Left colon (tissue), 2 donors: Measurements from ENCODE around the gene CRAT. TPM values are rescaled to one million over a fixed set of nuclear protein-coding genes. Genes with fewer than 3 reads are reported as not detected.

ENCODE experiments used
- ATAC-seq: fragments of 200-7000 bp; cut with Tn5 transposase; one replicate; pipeline ENCODE4 v1.9.1; 2020; ENCODE audit warnings: mild to moderate bottlenecking, moderate library complexity
- DNase-seq, 2 donors: peaks; one replicate each; pipeline ENCODE4 v3.0.0-alpha.2; 2020
- intact Hi-C, 2 donors: fragments of 100-400 bp; cut with DNase I in 1 of 2; cut with micrococcal nuclease in 1 of 2; formaldehyde crosslinking; loops; one replicate each; pipeline versions ENCODE4 v1.11.2 to v1.14.0; 2022; cut with DNase I, micrococcal nuclease
- total RNA-seq, 2 donors: library from RNA; stranded (reverse); fragmentation: NEBNext Ultra II Directional; extraction: Animal tissue kit (Norgen Biotek cat#: 25700); gene quantifications; one replicate each; pipeline ENCODE4 v1.2.1, GENCODE V29; 2021
- donor health status: DM: no; HTN: no; CAD: no.
- donor health status: DM: yes; HTN: yes; CAD: no.

Gene CRAT
- total RNA-seq, 2 donors from 2014 or later = 62.4 to 76.1 TPM

- no peak for DNase-seq
- ATAC-seq = no peak
- intact Hi-C loops = no loop called here
Measured at GRCh38 chr9:129101279-129101678, 9.3 kb downstream of the CRAT start.

DNA sequence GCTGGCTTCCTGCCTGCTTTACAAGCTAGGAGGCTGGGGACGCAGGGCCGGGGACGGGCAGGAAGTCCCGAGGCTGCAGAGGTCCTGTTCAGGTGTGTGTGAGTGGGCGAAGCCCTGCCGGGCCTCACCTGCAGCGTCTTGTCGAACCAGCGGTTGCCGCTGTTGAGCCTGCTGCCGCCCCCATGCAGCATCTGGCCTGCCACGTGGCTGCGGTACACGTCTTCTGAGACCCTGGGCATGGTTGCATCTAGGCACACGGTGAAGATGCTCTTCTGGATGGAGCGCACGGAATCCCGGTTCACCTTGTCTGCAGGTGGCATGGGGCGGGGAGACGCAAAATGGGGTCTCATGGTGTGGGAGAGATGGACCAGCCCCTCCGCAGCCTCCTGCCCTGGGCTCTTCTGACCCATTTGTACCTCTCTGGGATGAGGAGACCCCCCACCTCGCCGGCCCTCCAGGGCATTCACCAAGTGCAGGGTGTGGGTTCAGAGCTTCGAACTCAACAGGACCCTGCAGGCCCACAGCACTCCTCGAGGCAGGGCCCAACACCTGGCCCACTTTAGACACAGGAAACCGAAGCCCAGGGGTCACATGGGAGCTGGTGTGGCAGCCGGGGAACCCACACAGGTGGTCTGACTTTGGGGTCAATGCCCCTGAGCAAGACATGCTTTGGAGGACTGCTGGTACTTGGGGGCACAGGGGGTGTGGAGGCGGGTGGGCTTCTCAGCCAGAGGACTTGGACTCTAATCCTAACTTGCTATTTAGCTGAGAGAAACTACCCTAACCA lies 10.0 kb downstream of the CRAT start:
- ATAC-seq (no peak), DNase-seq (no peak)
- intact Hi-C loops = no loop called here

DNA sequence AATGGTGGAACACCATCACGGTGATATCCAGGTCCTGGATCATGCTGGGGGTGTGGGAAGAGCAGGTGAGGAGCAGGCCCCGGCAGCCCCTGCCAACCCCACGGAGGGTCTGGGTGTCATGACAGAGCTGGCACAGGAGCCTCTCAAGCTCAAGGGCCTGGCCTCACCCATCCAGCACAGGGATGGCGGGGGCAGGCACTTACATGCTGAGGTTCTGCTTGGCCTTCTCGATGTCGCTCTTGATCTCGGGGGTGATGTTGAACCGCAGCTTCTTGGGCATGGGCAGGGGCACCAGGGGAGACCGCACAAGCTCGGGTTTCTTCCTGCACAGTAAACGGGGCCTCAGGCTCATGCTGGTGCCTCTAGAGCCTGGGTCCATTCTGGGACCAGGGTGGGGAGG lies 12.3 kb downstream of the CRAT start:
- no peak for ATAC-seq
- intact Hi-C loops = no loop called here
- DNase-seq = no peak

DNA sequence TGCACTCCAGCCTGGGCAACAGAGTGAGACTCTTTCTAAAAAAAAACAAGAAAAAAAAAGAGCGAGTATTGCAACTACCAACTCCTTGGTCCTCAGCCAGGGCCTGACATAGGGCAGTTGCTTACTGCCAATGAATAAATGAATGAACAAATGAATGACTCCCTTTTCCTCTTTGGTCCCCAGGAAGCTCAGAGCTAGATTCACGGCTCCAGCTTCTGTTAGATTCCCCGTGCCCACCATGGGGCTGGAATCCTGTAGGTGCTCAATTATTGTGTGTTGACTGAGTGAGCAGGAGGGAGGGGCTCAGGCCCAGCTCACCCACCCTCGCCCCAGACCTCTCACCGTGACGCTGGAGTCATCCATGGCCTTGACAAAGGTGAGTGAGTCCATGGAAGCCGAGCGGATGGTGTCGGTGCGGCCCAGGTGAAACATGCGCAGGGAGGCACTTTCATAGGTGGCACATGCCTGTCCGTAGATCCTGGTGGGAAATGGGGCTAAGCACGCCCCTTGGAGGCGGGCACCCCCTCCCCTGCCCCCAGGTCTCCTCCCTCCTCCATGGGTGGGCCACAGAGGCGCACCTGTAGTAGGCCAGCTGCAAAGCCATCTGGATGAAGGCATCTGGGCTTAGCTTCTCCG lies 12.8 kb downstream of the CRAT start:
- intact Hi-C loops = no loop called here
- no peak for DNase-seq
- no peak for ATAC-seq

DNA sequence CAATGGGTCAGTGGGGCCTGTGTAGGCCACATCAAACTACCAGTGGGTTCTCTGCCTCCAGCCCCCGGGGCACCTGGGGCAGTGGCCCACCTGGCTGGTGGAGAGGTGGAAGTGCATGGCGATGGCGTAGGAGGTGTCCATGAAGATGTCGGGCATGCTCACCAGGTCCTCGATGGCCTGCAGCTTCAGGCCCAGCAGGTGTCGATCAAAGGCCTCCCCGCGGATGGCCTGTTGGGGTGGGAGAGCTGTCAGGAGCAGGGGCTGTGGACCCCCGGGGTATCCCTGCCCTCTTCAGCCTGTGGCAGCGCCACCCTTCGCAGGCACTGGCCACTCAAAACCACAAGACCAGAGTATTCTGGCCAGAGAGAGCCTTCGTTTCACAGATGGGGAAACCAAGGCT lies 14.7 kb downstream of the CRAT start:
- ATAC-seq = no peak
- intact Hi-C loops = no loop called here
- no peak for DNase-seq

DNA sequence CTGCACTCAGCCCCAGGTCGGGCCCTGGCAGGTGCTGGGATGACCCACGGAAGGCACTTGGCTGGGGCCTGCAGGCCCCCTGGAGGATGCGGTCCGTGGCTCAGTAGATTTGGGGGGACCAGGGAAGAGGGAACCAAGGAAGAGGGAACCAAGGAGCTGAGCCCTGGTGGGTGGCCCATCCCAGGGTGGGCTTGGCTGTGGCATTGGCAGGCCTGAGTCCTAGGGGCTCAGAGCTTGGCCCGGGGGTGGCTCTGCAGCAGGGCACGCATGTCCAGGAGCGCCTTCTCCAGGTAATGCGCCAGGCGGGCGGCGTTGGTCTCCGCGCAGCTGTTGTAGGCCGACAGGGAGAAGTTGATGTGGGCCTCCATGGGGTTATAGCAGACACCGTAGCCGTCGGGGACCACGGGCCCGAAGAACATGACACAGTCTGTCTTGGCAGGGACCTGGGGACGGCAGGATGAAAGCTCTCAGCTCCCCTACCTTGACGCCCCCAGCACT lies 15.4 kb downstream of the CRAT start:
- no peak for DNase-seq
- ATAC-seq = no peak
- intact Hi-C loops = no loop called here

DNA sequence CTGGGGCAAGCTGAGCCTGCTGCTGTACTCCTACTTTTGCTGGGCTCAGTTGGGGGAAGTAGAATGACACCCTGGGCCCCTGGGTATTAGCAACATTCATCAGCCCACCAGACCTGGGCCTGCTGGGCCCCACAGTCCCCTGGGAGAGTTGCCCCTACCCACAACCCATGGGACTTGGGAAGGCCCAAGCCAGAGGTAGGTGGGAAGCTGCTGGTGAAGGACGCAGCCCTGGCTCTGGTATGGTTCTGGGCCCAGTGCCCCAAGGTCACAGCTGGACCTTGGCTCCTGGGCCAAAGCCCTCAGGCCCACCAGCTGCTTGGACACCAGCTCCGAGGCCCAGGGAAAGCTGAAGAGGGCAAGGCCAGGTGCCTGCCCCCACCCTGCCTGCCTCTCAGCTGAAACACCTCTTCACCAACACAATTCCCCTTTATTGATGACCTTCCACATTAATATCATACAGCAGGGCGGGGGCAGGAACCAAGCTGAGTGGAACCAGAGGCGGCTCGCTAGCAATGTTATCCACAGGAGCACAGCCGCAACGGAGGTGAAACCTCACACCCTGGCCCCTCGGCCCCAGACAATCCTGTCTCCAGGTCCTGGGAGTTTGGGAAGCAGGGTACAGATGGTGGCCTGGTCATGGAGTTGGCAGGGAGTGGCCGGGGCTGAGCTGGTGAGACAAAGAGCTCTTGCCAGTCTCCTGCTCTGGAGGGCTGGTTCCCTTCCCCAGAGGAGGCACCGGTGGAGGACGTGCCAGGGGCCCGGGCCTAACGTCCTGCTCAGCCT lies 16.0 kb downstream of the CRAT start:
- intact Hi-C loops = no loop called here
- DNase-seq (no peak), ATAC-seq (no peak)

DNA sequence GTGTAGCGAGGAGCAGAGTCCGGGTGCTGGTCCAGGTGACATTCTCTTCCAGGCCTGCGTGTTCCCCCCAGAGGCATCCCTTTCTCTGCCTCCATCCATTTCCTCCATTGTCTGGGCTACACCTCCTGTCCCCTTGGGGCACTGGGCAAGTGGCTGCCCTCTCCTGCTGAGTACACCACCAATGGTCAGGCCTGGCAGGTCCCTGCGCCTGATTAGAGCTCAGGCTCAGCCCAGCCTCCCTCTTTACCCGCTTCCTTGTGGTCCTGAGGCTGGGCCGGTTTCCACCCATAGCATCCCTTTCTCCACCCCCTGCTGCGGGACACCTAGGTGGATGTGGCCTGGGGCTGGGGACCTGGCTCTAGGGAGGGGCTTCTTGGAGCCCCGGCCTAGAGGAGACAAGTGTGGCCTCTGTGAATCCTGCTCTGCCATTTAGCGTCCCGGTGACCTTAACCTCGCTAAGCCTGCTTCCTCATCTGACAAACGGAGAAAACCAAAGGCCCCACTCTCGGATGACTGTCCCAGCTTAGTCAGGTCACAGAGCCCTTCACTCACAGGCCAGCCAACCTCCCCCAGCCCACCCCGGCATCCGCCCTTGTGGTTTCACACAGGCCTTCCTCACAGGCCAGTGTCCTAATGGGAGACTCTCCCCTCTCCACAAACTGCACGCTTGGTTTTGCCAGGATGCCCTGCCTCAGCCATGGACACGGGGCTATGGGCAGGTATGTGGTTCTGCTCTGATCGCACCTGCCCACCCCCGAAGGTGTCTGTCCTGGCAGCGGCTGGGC lies 16.8 kb downstream of the CRAT start:
- ATAC-seq = no peak
- DNase-seq = no peak
- intact Hi-C loops = no loop called here

DNA sequence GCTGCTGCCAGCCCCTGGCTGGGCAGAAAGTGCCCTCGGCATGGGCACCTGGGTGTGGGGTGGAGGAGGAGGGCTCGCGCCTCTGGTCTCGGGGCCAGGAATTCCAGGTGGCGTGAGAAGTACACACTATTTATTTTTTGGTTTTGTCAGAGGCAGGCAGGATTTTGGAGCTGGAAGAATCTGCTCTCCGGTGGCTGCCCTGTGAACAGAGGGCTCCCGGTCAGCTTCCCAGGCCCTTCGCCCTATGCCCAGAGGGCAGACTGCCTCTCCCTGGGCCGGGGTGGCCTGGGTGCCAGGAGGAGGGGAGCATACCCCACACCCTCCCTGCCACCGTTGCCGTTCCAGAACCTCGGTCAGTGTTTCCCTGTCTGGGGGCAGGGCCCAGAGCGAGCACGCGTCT lies 21.3 kb downstream of the CRAT start:
- DNase-seq (no peak), ATAC-seq (no peak)
- intact Hi-C loops = no loop called here

GRCh38 chr9:129084087-129084486 lies 26.5 kb downstream of the CRAT start:
- ATAC-seq (peak; percentile 27), DNase-seq (no peak)
- intact Hi-C loops = no loop called here

DNA sequence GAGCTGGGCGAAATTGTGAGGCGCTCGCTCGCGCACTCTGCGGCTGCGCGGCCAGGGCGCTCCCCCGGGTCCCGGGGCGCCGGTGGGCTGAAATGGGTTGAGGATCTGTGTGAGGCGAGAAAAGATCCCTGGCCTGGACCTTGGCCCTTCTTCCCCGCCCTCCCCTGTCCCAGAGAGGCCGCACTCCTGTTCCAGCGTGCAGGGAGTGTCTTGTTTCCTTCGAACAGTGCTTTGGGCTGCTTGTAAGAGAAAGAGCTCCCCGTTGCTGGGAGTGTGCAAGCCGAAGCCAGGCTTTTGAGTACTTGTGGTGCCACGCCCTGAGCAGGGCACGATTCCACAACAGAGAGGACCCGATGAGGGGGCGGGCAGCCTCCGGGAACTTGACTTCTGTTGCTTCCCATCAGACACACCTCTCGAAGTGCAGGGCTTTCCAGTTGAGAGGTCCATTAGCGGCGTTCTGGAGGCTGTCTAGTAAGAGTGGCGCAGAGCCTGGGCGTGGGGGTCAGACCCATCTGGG lies 29.1 kb downstream of the CRAT start:
- ATAC-seq (peak; percentile 41), DNase-seq (peak in 1 of 2 donors; percentile 56)
- intact Hi-C loops = no loop called here

DNA sequence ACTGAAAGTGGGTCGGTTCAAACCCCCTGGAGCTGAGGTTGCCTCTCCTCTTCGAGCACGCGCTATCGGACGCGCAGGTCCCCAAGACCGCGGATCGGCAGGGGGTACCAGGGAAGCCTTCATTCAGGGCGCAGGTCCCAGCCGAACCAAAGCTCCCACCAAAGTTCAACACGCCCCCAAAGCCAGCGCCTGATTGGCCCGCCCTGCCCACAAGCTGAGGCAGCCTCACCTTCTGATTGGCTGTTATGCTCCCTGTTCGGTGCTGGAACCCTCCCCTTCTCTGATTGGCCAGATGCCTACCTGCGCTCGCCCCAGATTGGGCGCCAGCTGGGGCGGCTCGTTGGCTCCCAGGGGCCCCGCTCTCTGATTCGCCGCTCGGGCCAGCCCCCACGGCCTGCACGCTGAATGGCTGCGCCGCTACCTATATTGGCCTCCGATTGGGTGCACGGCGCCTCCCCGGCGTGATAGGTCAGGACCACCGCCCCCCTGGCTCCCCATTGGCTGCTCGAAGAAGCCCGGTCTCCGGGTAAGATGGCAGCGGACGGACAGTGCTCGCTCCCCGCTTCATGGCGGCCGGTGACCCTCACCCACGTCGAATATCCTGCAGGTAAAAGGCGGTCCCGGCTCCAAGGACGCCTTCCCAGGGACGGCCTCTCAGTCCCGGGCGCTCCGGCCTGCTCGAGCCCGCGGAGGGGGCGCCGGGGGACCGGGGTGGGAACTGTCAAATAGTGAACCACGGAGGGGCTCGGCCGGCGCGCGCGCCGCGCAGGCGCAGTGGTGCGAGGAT lies 29.8 kb downstream of the CRAT start, which contains the start of gene DOLPP1:
DOLPP1 (plus strand) TSS at position 511 of the 787 bp plus-strand sequence; CDS start at position 532, 21 bp downstream.
- ATAC-seq (peak; percentile 79), DNase-seq (peak; percentile 98 to 99)
- intact Hi-C loops = no loop called here

DNA sequence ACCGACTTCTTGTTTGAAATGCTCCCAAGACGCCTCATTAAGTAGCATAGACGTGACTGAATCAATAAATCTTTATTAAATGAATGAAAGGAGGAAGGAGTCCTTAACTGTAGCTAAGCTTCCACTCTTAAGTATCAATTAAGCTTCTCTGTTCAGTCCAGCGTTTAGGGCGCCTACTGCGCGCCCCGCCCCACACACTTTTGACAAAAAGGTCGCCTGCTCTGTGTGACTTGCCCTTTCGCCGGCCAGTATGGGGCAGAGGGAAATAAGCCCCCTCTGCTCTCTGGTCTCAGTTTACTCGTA lies 30.3 kb downstream of the CRAT start:
- ATAC-seq = no peak
- intact Hi-C loops = no loop called here
- DNase-seq = no peak

- no peak for DNase-seq
Measured at GRCh38 chr9:129079829-129080228, 30.8 kb downstream of the CRAT start.

DNA sequence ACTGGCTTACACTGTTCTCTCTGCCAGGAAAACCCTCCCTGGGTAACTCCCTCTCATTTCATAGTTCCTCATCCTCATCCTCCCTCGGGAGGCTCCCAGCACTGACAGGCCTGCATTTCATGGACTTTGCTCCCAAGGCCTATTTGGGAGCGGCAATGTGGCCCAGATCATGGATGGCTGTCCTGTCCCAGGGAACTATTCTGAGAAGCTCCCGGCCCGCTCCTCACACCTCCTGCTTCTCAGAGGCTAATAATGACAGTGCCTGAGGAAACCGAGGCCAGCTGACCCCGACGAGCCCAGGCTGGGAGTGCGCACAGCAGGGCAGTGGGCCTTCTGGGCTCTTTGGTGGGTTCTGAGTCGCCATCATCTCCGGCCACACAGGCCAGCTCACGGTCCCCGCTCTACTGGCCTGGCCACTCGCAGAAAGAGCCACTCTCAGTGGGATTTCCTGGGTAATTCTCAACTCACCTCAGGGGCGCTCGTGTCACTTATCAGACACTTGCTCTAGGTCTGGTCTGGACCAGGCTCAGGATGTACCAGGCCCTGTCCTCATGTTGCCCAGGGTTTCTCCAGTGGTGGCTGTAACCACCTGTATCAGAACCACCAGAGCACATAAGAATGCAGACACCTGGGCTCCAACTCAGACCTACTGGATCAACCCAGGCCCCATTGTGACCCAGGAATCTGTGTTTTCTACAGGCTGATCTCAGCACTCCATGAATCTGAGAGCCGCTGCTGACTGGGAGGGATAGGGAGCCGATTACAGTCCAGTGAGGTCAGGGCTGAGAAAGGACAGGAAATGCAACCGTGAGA lies 31.7 kb downstream of the CRAT start:
- ATAC-seq (peak; percentile 49), DNase-seq (peak; percentile 69 to 80)
- intact Hi-C loops = no loop called here

More at GRCh38 chr9:129079829-129080228, 30.8 kb downstream of the CRAT start:
- intact Hi-C loops = no loop called here
- no peak for ATAC-seq

- DNase-seq (peak; percentile 74 to 78), ATAC-seq (peak; percentile 21)
- intact Hi-C loops = no loop called here
Measured at GRCh38 chr9:129077236-129077635, 33.4 kb downstream of the CRAT start.

- no peak for ATAC-seq
- intact Hi-C loops = no loop called here
- no peak for DNase-seq
Measured at GRCh38 chr9:129076640-129077037, 34.0 kb downstream of the CRAT start.
